ENCODE data around the gene SLC8A1.
A peak's percentile ranks its signal among the peaks of the same experiment; 100 is the strongest.

The SLC8A1 gene

DNA sequence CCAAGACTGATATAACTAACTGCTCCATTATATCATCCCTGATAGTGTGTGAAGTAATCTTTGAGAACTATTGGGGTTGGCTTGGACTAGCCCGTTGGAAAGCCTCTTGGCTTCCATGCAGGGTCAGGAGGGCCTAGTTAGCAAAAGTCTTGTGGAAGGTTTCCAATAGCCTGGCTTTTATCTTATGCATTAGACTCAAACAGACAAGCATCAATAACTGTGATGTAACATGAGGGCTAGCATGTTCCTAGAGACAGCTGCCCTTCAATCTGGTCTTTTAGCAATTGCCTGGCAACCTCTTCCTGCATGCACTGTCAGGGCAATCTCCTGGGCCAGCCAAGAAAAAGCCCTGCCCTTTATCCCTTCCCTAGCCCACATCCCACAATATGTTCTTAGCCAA, 18.2 kb downstream of the SLC8A1 start:
- TF ChIP-seq, protein P1, sequence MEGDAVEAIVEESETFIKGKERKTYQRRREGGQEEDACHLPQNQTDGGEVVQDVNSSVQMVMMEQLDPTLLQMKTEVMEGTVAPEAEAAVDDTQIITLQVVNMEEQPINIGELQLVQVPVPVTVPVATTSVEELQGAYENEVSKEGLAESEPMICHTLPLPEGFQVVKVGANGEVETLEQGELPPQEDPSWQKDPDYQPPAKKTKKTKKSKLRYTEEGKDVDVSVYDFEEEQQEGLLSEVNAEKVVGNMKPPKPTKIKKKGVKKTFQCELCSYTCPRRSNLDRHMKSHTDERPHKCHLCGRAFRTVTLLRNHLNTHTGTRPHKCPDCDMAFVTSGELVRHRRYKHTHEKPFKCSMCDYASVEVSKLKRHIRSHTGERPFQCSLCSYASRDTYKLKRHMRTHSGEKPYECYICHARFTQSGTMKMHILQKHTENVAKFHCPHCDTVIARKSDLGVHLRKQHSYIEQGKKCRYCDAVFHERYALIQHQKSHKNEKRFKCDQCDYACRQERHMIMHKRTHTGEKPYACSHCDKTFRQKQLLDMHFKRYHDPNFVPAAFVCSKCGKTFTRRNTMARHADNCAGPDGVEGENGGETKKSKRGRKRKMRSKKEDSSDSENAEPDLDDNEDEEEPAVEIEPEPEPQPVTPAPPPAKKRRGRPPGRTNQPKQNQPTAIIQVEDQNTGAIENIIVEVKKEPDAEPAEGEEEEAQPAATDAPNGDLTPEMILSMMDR (conservative IDR thresholded peaks at IDR 0.05; ENCODE audit: low read depth): no peak
- H3K27ac ChIP-seq: peak overlapping the region; percentile 23; the same call in 1 of the 2 replicates
- ChIA-PET POLR2A (ENCODE audit: low non-redundant PET) (no interaction called here), CTCF (no interaction called here)
- no peak for DNase-seq (ENCODE audit: low spot score)

DNA sequence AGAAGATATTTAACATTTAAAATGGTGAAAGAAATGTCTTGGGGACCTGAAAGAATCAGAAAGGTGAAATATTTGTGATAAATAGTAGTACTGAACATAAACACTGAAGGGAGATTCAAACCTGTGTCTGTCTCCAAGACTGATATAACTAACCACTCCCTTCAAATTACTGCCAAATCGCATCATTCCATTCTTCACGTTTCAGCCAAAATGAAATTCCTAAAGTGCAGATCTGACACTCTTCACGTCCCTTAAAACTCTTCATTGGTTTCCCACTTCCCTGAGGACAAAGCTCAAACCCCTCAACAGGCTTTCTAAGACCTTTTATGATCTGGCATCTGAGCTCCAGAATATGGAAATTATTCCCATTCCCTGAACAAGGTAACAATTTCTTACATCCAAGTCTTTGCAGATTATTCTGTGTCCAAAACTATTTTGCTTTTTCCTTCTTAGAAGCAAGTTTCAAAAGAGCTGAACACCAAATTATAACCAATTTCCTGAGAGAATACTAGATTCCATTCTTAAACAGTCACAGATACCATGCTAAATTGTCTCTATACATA, 18.9 kb downstream of the SLC8A1 start:
- DNase-seq (ENCODE audit: low spot score): no peak
- no peak overlapping the region for H3K27ac ChIP-seq
- ChIA-PET CTCF (no interaction called here), POLR2A (ENCODE audit: low non-redundant PET) (no interaction called here)
- TF ChIP-seq, protein P1 (conservative IDR thresholded peaks at IDR 0.05; ENCODE audit: low read depth): no peak

DNA sequence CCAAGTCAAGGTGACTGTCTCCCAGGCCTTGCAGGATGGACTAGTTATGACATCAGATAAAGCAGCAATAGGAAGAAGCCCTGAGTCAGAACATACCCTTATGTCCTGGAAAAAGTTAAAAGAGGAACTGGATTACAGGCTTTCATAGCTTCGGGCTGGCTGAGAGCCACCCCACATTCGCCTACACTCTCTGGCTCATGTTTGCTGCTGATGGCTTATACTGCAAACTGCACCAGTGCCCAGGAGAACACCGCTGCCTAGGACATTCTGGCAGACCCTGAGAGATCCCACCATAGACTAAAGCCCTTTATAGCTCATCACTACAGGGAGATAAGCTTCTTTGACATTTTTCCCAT, 20.3 kb downstream of the SLC8A1 start:
- TF ChIP-seq, protein P1 (conservative IDR thresholded peaks at IDR 0.05; ENCODE audit: low read depth): no peak
- DNase-seq (ENCODE audit: low spot score): no peak
- CTCF ChIA-PET: interaction anchor here (0.6 kb wide), 2 partner anchors 30 to 247 kb away, joined by 3 read pairs; no protein-coding TSS in a partner anchor
- peak overlapping the region; percentile 27; the same call in 1 of the 2 replicates for H3K27ac ChIP-seq
- POLR2A ChIA-PET (ENCODE audit: low non-redundant PET): no interaction called here

DNA sequence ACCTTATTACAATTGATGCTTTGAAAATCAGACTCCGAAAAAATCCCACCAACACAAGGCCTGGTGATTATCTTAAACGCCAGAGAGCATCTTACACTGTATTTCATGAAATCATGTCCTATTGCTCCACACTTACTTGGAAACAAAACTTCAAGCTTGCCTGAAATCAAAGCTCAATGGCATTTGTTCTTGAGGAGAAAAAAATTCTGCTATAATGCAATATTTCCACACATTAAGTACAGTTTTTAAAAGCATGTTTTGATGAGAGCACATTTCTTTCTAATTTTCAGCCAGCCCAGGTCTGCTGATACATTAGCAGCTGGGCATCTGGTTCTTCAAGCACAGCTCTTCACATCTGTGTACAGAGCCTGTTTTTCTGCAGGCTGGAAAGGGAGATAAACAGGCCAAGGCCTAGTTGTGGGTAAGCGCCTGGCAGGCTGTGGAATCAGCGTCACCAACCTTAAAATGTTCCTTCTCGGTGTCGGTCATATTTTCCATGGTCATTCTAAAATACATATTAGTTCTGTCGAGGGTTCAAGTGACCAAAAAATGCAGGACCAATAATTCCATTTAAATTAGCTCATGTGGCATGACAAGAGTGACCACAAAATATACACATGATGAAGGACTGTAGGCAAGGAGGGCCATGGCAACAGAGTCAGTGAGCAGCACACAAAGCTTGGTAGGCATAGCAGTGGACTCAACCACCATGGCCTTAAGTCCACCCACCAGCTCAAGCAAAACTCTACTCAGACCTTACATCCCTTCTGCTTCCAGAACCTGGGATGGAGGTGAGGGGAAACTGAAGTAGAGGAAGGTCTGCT, 20.9 kb downstream of the SLC8A1 start:
- POLR2A ChIA-PET (ENCODE audit: low non-redundant PET): no interaction called here
- no peak for DNase-seq (ENCODE audit: low spot score)
- CTCF ChIA-PET: no interaction called here
- peak overlapping the region; percentile 27; the same call in 1 of the 2 replicates for H3K27ac ChIP-seq
- TF ChIP-seq, protein P1 (conservative IDR thresholded peaks at IDR 0.05; ENCODE audit: low read depth): no peak

DNA sequence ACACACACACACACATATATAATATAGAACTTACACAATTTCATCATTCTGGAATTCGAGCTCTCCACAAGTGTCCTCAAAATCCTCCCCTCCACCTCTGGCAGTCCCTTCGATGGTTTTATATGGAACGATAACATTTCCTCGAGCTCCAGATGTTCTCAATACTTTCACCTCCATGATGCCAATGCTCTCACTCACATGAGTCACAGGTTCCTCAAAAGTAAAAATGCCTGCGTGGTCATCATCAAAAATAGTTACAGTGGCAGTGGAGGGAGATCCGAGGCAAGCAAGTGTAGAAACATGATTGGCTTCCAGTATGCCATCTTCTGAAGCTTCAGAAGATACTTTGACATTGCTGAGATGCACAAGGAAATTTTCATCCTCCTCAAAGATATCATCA, 23.5 kb downstream of the SLC8A1 start:
- DNase-seq (ENCODE audit: low spot score): no peak
- TF ChIP-seq, protein P1 (conservative IDR thresholded peaks at IDR 0.05; ENCODE audit: low read depth): no peak

DNA sequence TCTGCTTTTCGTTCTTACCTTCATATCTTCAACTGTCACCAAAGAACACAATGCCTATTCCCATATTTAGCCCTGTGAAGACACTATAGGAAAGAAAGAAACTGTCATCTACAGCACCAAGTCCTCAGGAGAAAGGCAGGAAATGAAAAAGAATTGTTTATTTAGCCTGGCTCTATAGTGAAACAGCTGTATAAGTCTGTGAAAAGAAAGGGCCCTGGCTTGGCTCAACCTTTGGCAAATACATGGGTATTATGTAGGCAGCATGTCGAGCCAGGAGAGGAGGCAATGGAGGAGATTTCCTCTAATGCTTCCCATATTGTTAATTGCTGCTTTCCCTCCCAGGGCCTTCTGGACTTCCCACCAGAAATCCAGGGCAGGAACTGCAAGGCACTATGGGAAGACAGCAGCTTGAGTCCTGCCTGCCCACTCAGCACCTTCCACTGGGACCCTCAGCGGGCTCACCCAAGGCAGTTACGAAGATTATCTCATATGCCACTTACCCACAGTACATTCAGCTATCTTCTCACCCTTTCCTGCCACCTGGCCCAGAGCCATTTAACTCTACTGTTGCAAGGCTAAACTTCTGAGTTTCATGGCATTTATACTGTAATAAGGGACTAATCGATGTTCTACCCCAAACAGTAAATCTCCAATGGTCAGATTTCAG, 30.1 kb downstream of the SLC8A1 start:
- CTCF ChIA-PET: no interaction called here
- no peak for DNase-seq (ENCODE audit: low spot score)

More for the DNA sequence above, 23.5 kb downstream of the SLC8A1 start:
- POLR2A ChIA-PET (ENCODE audit: low non-redundant PET): no interaction called here
- no peak overlapping the region for H3K27ac ChIP-seq
- CTCF ChIA-PET: no interaction called here

More for the DNA sequence above, 30.1 kb downstream of the SLC8A1 start:
- no peak overlapping the region for H3K27ac ChIP-seq
- POLR2A ChIA-PET (ENCODE audit: low non-redundant PET): no interaction called here
- TF ChIP-seq, protein P1 (conservative IDR thresholded peaks at IDR 0.05; ENCODE audit: low read depth): no peak
